GM12878 (cell line): ENCODE results near the gene FUCA2. TPM values are rescaled to one million over a fixed set of nuclear protein-coding genes. Genes with fewer than 3 reads are reported as not detected.

Source experiments
- ATAC-seq: fragments of 200-7000 bp; cut with Tn5 transposase; 3 replicates; pipeline ENCODE4 v1.9.1; 2020; ENCODE audit warnings: mild to moderate bottlenecking, moderate library complexity
- BruUV-seq: library from RNA; stranded (reverse); fragments of 400-500 nt; replicated peaks from 2 replicates; lab custom pipeline; 2021; lab: Mats Ljungman, UMichigan
- CTCF ChIA-PET: fragments of 300-600 bp; sonication (Branson Sonifier 250); formaldehyde crosslinking; extraction: SDS; loops from one replicate; lab custom pipeline; 2021; ENCODE audit warnings: inconsistent platforms; lab: Yijun Ruan, JAX
- POLR2A ChIA-PET: fragments of 350-600 bp; formaldehyde crosslinking; extraction: SDS; loops from one replicate; lab custom pipeline; 2021; ENCODE audit warnings: inconsistent platforms; lab: Charles Lee
- RAD21 ChIA-PET: fragments of 300-600 bp; sonication (Branson Sonifier 250); formaldehyde crosslinking; loops from one replicate; lab custom pipeline; 2023; ENCODE audit warnings: antibody characterized with exemption; ENCODE audit not compliant: unreplicated experiment; lab: Charles Lee
- SMC1A ChIA-PET: fragments of 300-600 bp; sonication (Branson Sonifier 250); formaldehyde crosslinking; loops from one replicate; lab custom pipeline; 2023; ENCODE audit not compliant: unreplicated experiment, uncharacterized antibody; lab: Charles Lee
- DNase-seq: peaks from one replicate; pipeline ENCODE4 v3.0.0-alpha.2; 2011; ENCODE audit warnings: low read depth, low spot score
- FAIRE-seq: peaks from 3 replicates; lab custom pipeline; 2011; peaks lifted over from hg19 to GRCh38; lab: Jason Lieb, UNC
- H2AFZ ChIP-seq: 2 replicates; pipeline ENCODE4 v1.6.0; 2011; ENCODE audit warnings: low read depth, low read length, control low read depth; ENCODE audit not compliant: control insufficient read depth
- H3K27ac ChIP-seq: 2 replicates; pipeline ENCODE4 v1.5.1; 2011; ENCODE audit warnings: control low read depth; ENCODE audit not compliant: control insufficient read depth, insufficient read depth
- H3K27me3 ChIP-seq, 2 experiments: replicated peaks in 1 of 2; 2 replicates each; pipeline versions ENCODE4 v1.6.0 to v1.6.1; 2011; ENCODE audit warnings: low read length in 1 of 2; ENCODE audit not compliant: control insufficient read depth in 2 of 2, insufficient read depth in 2 of 2
- H3K36me3 ChIP-seq, 2 experiments: 2 replicates each; pipeline ENCODE4 v1.5.1; 2011; ENCODE audit warnings: low read length in 1 of 2; ENCODE audit not compliant: control insufficient read depth in 2 of 2, insufficient read depth in 2 of 2
- H3K4me1 ChIP-seq: 2 replicates; pipeline ENCODE4 v1.6.1; 2011; ENCODE audit warnings: mild to moderate bottlenecking, low read length, moderate library complexity, mixed read lengths; ENCODE audit not compliant: control insufficient read depth, insufficient read depth
- H3K4me2 ChIP-seq: 2 replicates; pipeline ENCODE4 v1.6.0; 2011; ENCODE audit warnings: control low read depth; ENCODE audit not compliant: control insufficient read depth, insufficient read depth
- H3K4me3 ChIP-seq: fragments of 200-600 bp; sonication (generic); 2 replicates; pipeline ENCODE4 v1.5.1; 2016
- H3K79me2 ChIP-seq: 2 replicates; pipeline ENCODE4 v1.6.0; 2011; ENCODE audit warnings: low read length; ENCODE audit not compliant: control insufficient read depth, insufficient read depth
- H3K9ac ChIP-seq: 2 replicates; pipeline ENCODE4 v1.8.0; 2011; ENCODE audit warnings: low read length, control low read depth, mixed read lengths; ENCODE audit not compliant: control insufficient read depth, insufficient read depth
- H3K9me3 ChIP-seq: replicated peaks from 3 replicates; pipeline ENCODE4 v1.5.1; 2011; ENCODE audit warnings: mild to moderate bottlenecking, low read length; ENCODE audit not compliant: control insufficient read depth, insufficient read depth
- H4K20me1 ChIP-seq: 2 replicates; pipeline ENCODE4 v1.6.0; 2011; ENCODE audit not compliant: control insufficient read depth, insufficient read depth
- CEBPB ChIP-seq, 2 experiments: fragments of 150-350 bp in 1 of 2; IDR thresholded peaks; 2 replicates each; pipeline ENCODE4 v1.6.1; 2012 to 2014; ENCODE audit warnings: low read depth in 2 of 2, low read length in 2 of 2, borderline replicate concordance in 1 of 2, inconsistent platforms in 1 of 2
- CHD4 ChIP-seq: fragments of 200-600 bp; sonication (generic); IDR thresholded peaks from 2 replicates; pipeline ENCODE4 v1.6.1; 2016; ENCODE audit warnings: mild to moderate bottlenecking
- JUND ChIP-seq: IDR thresholded peaks from 2 replicates; pipeline ENCODE4 v1.6.1; 2012; ENCODE audit warnings: low read depth, mild to moderate bottlenecking, low read length, improper control_type of control experiment, moderate library complexity
- NFYA ChIP-seq: IDR thresholded peaks from 2 replicates; pipeline ENCODE4 v1.6.1; 2011; ENCODE audit warnings: low read depth, mild to moderate bottlenecking, low read length, improper control_type of control experiment, borderline replicate concordance
- NR2C1 ChIP-seq: fragments of 450-650 bp; IDR thresholded peaks from 2 replicates; pipeline ENCODE4 v1.6.1; 2017; ENCODE audit warnings: antibody characterized with exemption, mild to moderate bottlenecking, moderate library complexity
- WRNIP1 ChIP-seq: IDR thresholded peaks from 2 replicates; pipeline ENCODE4 v1.6.1; 2011; ENCODE audit warnings: low read depth, low read length, improper control_type of control experiment, borderline replicate concordance
- ZNF217 ChIP-seq: fragments of 450-650 bp; IDR thresholded peaks from 2 replicates; pipeline ENCODE4 v1.6.1; 2017; ENCODE audit warnings: antibody characterized with exemption, mild to moderate bottlenecking
- ZNF384 ChIP-seq: IDR thresholded peaks from 2 replicates; pipeline ENCODE4 v1.6.1; 2012; ENCODE audit warnings: low read depth, mild to moderate bottlenecking, low read length, improper control_type of control experiment, borderline replicate concordance
- WGBS: methylation state at CpG from one replicate; pipeline ENCODE4 v1.1.6; 2016; ENCODE audit warnings: low lambda C conversion rate; ENCODE audit not compliant: insufficient replicate concordance, insufficient coverage; ENCODE audit errors: missing lambda C conversion rate; 5-methylcytosine and 5-hydroxymethylcytosine counted together
- in situ Hi-C: fragments of 300-500 bp; cut with MboI; formaldehyde crosslinking; loops from 9 replicates; pipeline ENCODE4 v1.14.3; 2018; ENCODE audit warnings: mixed read lengths
- intact Hi-C: fragments of 100-400 bp; cut with micrococcal nuclease; formaldehyde crosslinking; loops from one replicate; pipeline ENCODE4 v1.14.2; 2022; ENCODE audit not compliant: unreplicated experiment
- polyA plus RNA-seq, 11 experiments: library from polyadenylated mRNA; depleted of rRNA in 4 of 11; unstranded in 6 of 11; stranded (reverse) in 5 of 11; fragments of >200 nt; fragmentation: Nextera tagmentation in 4 of 11; fragmentation: Illumina TruSeq in 1 of 11; extraction: Ambion mirVana in 4 of 11; extraction: Trizol in 1 of 11; gene quantifications; 1 replicate in 1 of 11; 2 replicates in 10 of 11; pipeline versions ENCODE4 v1.2.1 to v1.2.3, GENCODE V29; 2011 to 2016; ENCODE audit warnings: inconsistent platforms in 2 of 11, missing spikeins in 2 of 11, low read depth in 1 of 11
- total RNA-seq, 4 experiments: library from RNA; depleted of rRNA in 3 of 4; stranded (reverse); fragments of >200 nt in 3 of 4; fragmentation: Illumina TruSeq in 1 of 4; extraction: Trizol in 1 of 4; gene quantifications; 2 replicates each; pipeline versions ENCODE4 v1.2.1 to v1.2.3, GENCODE V29; 2013 to 2021
- TF ChIP-seq, protein P1 (sequence below): fragments of 450-650 bp; formaldehyde crosslinking; IDR thresholded peaks from 2 replicates; pipeline ENCODE4 v1.4.0; 2020; ENCODE audit warnings: mild to moderate bottlenecking, moderate library complexity
- TF ChIP-seq, protein P2 (sequence below): fragments of 450-650 bp; conservative IDR thresholded peaks from 2 replicates; pipeline ENCODE4 v1.6.1; 2017; ENCODE audit warnings: mild to moderate bottlenecking, moderate library complexity
- TF ChIP-seq, protein P3 (sequence below): fragments of 450-650 bp; IDR thresholded peaks from 2 replicates; pipeline ENCODE4 v1.6.1; 2016; ENCODE audit warnings: mild to moderate bottlenecking
- TF ChIP-seq, protein P4 (sequence below): IDR thresholded peaks from 2 replicates; pipeline ENCODE4 v1.6.1; 2012; ENCODE audit warnings: low read depth, low read length, improper control_type of control experiment
- TF ChIP-seq, protein P5 (sequence below): IDR thresholded peaks from 2 replicates; pipeline ENCODE4 v1.6.1; 2011; ENCODE audit warnings: low read depth, low read length, improper control_type of control experiment, borderline replicate concordance
- TF ChIP-seq, protein P6 (sequence below): IDR thresholded peaks from 2 replicates; pipeline ENCODE4 v1.6.1; 2012; ENCODE audit warnings: low read depth, low read length, improper control_type of control experiment

The FUCA2 gene
- total and polyA plus RNA-seq, 10 of the 15 experiments (the other 5 are each of a cell fraction or from before 2014, with no cell fraction given), result 5.7 to 36.2 (median 21.5) TPM

DNA sequence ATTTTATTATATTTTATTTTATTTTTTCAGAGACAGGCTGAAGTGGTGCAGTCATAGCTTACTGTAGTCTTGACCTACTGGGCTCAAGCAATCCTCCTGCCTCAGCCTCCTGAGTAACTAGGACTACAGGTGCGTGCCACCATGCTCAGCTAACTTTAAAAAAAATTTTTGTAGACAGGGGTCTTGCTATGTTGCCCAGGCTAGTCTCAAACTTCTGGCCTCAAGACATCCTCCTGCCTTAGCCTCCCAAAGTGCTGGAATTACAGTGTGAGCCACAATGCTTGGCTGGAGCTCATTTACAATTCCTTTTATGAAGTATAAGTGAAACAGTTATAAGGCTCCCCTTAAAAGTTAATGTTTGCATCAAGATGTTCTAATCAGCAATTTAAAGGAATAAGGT, 14.5 kb downstream of the FUCA2 start:
- intact Hi-C loops, result no loop called here
- Histone ChIP-seq H3K9me3 (no peaks in the 10 kb centered on the region), H3K4me1 (no peaks in the 10 kb centered on the region), H3K4me2 (no peak overlapping the region)
- ChIA-PET POLR2A (interaction anchor here (0.6 to 0.9 kb wide), 2 partner anchors 11 to 16 kb away, joined by 3 read pairs; no protein-coding TSS in a partner anchor), RAD21 (no interaction called here)
- ATAC-seq, result no peak
- in situ Hi-C loops, result no loop called here
- no peak for FAIRE-seq
- TF ChIP-seq, protein P1, sequence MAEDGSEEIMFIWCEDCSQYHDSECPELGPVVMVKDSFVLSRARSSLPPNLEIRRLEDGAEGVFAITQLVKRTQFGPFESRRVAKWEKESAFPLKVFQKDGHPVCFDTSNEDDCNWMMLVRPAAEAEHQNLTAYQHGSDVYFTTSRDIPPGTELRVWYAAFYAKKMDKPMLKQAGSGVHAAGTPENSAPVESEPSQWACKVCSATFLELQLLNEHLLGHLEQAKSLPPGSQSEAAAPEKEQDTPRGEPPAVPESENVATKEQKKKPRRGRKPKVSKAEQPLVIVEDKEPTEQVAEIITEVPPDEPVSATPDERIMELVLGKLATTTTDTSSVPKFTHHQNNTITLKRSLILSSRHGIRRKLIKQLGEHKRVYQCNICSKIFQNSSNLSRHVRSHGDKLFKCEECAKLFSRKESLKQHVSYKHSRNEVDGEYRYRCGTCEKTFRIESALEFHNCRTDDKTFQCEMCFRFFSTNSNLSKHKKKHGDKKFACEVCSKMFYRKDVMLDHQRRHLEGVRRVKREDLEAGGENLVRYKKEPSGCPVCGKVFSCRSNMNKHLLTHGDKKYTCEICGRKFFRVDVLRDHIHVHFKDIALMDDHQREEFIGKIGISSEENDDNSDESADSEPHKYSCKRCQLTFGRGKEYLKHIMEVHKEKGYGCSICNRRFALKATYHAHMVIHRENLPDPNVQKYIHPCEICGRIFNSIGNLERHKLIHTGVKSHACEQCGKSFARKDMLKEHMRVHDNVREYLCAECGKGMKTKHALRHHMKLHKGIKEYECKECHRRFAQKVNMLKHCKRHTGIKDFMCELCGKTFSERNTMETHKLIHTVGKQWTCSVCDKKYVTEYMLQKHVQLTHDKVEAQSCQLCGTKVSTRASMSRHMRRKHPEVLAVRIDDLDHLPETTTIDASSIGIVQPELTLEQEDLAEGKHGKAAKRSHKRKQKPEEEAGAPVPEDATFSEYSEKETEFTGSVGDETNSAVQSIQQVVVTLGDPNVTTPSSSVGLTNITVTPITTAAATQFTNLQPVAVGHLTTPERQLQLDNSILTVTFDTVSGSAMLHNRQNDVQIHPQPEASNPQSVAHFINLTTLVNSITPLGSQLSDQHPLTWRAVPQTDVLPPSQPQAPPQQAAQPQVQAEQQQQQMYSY (CRISPR knock-in tag), result no peak
- TF ChIP-seq ZNF217, result no peak
- TF ChIP-seq NR2C1, result no peak
- TF ChIP-seq, protein P2, sequence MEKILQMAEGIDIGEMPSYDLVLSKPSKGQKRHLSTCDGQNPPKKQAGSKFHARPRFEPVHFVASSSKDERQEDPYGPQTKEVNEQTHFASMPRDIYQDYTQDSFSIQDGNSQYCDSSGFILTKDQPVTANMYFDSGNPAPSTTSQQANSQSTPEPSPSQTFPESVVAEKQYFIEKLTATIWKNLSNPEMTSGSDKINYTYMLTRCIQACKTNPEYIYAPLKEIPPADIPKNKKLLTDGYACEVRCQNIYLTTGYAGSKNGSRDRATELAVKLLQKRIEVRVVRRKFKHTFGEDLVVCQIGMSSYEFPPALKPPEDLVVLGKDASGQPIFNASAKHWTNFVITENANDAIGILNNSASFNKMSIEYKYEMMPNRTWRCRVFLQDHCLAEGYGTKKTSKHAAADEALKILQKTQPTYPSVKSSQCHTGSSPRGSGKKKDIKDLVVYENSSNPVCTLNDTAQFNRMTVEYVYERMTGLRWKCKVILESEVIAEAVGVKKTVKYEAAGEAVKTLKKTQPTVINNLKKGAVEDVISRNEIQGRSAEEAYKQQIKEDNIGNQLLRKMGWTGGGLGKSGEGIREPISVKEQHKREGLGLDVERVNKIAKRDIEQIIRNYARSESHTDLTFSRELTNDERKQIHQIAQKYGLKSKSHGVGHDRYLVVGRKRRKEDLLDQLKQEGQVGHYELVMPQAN, result no peak
- no peak for TF ChIP-seq JUND
- TF ChIP-seq, protein P3, sequence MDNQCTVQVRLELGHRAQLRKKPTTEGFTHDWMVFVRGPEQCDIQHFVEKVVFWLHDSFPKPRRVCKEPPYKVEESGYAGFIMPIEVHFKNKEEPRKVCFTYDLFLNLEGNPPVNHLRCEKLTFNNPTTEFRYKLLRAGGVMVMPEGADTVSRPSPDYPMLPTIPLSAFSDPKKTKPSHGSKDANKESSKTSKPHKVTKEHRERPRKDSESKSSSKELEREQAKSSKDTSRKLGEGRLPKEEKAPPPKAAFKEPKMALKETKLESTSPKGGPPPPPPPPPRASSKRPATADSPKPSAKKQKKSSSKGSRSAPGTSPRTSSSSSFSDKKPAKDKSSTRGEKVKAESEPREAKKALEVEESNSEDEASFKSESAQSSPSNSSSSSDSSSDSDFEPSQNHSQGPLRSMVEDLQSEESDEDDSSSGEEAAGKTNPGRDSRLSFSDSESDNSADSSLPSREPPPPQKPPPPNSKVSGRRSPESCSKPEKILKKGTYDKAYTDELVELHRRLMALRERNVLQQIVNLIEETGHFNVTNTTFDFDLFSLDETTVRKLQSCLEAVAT, result no peak
- TF ChIP-seq WRNIP1, result no peak
- TF ChIP-seq, protein P4, sequence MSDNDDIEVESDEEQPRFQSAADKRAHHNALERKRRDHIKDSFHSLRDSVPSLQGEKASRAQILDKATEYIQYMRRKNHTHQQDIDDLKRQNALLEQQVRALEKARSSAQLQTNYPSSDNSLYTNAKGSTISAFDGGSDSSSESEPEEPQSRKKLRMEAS, result no peak
- TF ChIP-seq CHD4, result no peak
- TF ChIP-seq, protein P5, sequence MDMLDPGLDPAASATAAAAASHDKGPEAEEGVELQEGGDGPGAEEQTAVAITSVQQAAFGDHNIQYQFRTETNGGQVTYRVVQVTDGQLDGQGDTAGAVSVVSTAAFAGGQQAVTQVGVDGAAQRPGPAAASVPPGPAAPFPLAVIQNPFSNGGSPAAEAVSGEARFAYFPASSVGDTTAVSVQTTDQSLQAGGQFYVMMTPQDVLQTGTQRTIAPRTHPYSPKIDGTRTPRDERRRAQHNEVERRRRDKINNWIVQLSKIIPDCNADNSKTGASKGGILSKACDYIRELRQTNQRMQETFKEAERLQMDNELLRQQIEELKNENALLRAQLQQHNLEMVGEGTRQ, result no peak
- no peak for TF ChIP-seq CEBPB (IDR thresholded peaks at IDR 0.05; ENCODE audit: borderline replicate concordance in 1 of 2, low read depth in 2 of 2, low read length in 2 of 2)
- TF ChIP-seq ZNF384, result no peak
- TF ChIP-seq, protein P6, sequence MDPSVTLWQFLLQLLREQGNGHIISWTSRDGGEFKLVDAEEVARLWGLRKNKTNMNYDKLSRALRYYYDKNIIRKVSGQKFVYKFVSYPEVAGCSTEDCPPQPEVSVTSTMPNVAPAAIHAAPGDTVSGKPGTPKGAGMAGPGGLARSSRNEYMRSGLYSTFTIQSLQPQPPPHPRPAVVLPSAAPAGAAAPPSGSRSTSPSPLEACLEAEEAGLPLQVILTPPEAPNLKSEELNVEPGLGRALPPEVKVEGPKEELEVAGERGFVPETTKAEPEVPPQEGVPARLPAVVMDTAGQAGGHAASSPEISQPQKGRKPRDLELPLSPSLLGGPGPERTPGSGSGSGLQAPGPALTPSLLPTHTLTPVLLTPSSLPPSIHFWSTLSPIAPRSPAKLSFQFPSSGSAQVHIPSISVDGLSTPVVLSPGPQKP, result no peak
- TF ChIP-seq NFYA, result no peak
- TF ChIP-seq, all 136 proteins: peak for 0
- no peaks in the 10 kb centered on the region for H3K79me2 ChIP-seq
- peaks cover 0 to 13% of the 10 kb centered on the region in 2 experiments; a peak in 2 of 4 replicates for H3K36me3 ChIP-seq
- no peak for DNase-seq
- no peak overlapping the region for H3K27ac ChIP-seq
- BruUV-seq, result no TSS peak
- H3K9ac ChIP-seq, result no peak overlapping the region
- no peaks in the 10 kb centered on the region for H3K27me3 ChIP-seq
- CTCF ChIA-PET, result interaction anchor here (1.0 to 1.9 kb wide), 6 partner anchors 10 to 445 kb away, joined by 3 to 10 read pairs (median 4); no protein-coding TSS in a partner anchor
- H2AFZ ChIP-seq, result no peak overlapping the region
- no peaks in the 10 kb centered on the region for H4K20me1 ChIP-seq
- WGBS, result 94% methylated on average over 1 of the region's 1 CpG
- SMC1A ChIA-PET, result interaction anchor here (0.7 to 1.3 kb wide), 4 partner anchors 9 to 308 kb away, joined by 3 to 6 read pairs (median 4); no protein-coding TSS in a partner anchor
- no peak overlapping the region for H3K4me3 ChIP-seq
